ENCODE data around the gene RAD9A. TPM values are rescaled to one million over a fixed set of nuclear protein-coding genes. Genes with fewer than 3 reads are reported as not detected.

RAD9A gene
- total and polyA plus RNA-seq, 9 donors: 3.1 to 51.7 (median 20.3) TPM

DNA sequence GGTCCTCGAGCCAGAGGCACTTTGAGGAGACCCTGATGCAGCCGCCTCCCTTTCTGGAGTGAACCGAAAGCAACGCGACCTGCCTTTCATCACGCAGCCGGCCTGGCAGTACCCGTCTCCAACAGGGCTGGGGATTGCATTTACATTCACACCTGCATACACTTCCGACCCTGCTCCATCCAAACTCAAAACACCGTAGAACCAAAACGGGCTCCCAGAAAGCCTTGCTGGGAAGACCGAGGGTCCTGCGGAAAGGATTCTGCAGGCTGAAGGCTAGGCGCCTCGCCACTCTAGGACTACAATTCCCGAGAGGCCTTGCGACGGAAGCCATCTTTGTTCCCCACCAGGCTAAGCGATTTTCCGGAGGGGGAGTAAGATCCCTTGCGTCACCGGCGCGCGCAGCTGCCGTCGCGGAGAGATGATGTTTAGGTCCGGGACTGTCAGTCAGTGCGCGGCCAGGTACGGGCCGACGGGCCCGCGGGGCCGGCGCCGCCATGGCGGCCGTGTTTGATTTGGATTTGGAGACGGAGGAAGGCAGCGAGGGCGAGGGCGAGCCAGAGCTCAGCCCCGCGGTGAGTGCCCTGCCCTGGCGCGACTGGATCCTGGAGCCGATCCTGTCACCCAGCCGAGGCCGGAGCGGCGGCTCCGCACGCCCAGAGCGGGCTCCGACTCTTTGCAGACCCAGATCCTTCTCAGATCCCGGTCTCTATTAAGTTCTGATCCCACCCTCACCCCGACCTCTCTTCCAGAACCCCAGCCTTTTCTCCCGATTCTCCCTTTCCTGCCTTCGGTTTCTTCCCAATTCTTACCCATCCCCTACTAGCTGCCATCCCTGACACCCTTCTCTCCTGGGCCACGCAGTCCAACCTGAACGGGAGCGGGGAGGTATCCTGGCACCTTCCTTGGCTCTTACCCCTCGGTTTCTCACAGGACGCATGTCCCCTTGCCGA, 36.5 kb downstream of the RAD9A start, which contains the start of gene RPS6KB2:
TSS of gene RPS6KB2 (plus strand) at position 443 of the 950 bp plus-strand sequence. CDS start at position 495, 52 bp downstream.
- no peak for TF ChIP-seq EP300 (IDR thresholded peaks at IDR 0.05)
- peak; percentile 89 for TF ChIP-seq POLR2A (IDR thresholded peaks at IDR 0.05)
- TF ChIP-seq, protein P1, sequence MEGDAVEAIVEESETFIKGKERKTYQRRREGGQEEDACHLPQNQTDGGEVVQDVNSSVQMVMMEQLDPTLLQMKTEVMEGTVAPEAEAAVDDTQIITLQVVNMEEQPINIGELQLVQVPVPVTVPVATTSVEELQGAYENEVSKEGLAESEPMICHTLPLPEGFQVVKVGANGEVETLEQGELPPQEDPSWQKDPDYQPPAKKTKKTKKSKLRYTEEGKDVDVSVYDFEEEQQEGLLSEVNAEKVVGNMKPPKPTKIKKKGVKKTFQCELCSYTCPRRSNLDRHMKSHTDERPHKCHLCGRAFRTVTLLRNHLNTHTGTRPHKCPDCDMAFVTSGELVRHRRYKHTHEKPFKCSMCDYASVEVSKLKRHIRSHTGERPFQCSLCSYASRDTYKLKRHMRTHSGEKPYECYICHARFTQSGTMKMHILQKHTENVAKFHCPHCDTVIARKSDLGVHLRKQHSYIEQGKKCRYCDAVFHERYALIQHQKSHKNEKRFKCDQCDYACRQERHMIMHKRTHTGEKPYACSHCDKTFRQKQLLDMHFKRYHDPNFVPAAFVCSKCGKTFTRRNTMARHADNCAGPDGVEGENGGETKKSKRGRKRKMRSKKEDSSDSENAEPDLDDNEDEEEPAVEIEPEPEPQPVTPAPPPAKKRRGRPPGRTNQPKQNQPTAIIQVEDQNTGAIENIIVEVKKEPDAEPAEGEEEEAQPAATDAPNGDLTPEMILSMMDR (IDR thresholded peaks at IDR 0.05): no peak
- intact Hi-C loops (cut with DNase I): loop anchor here in 1 of 4 donors (5.0 kb wide), 1 partner anchor 154 kb away; the partner anchor contains the start of gene GSTP1
- 0 to 1% (median 1%) methylated on average over 67 to 68 of the region's 68 CpGs for WGBS, 3 donors

DNA sequence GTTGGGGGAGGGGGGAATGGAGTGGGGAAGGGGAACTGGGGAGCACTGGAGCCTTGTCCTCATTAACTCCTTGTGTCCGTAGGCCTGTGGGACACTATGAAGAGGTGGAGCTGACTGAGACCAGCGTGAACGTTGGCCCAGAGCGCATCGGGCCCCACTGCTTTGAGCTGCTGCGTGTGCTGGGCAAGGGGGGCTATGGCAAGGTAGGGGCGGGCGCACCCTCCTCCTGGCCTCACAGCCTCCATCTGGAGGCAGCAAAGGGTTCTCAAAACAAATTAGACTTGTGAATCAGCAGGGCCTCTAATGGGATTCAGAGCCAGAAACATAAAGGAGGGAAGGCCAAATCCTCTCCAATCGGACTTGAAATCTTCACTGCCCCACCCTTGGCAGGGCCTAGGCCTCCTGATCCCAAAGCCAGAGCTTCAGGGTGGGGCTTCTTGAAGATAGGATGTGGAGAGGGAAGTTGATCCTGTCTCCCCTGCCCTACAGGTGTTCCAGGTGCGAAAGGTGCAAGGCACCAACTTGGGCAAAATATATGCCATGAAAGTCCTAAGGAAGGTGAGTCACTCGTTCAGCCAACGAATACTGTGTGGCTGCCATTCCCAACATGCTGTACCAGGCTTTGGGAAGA, 37.4 kb downstream of the RAD9A start:
- 40 to 53% (median 42%) methylated on average over 12 of the region's 12 CpGs for WGBS, 3 donors
- Histone ChIP-seq H3K36me3 (no peaks in the 10 kb centered on the region), H3K4me1 (ENCODE audit: insufficient read depth) (peaks cover 5% of the 10 kb centered on the region), H3K27ac (no peak overlapping the region), H3K27me3 (no peaks in the 10 kb centered on the region), H3K9me3 (no peaks in the 10 kb centered on the region), H3K4me3 (peak overlapping the region; percentile 89)
- intact Hi-C loops (cut with DNase I): loop anchor here in 1 of 4 donors (5.0 kb wide), 1 partner anchor 153 kb away; the partner anchor contains the start of gene GSTP1
- TF ChIP-seq POLR2A (IDR thresholded peaks at IDR 0.05): no peak
- TF ChIP-seq, protein P1 (IDR thresholded peaks at IDR 0.05): no peak
- no peak for TF ChIP-seq EP300 (IDR thresholded peaks at IDR 0.05)
- peak in 2 of 5 donors; percentile 47 to 49 for DNase-seq

More for the DNA sequence above, 36.5 kb downstream of the RAD9A start, which contains the start of gene RPS6KB2:
- Histone ChIP-seq H3K36me3 (no peaks in the 10 kb centered on the region), H3K4me1 (ENCODE audit: insufficient read depth) (peaks cover 5% of the 10 kb centered on the region), H3K27ac (peak within 1 kb of the TSS; percentile 60 to 80), H3K4me3 (peak within 1 kb of the TSS; percentile 89), H3K9me3 (no peaks in the 10 kb centered on the region), H3K27me3 (no peaks in the 10 kb centered on the region)
- peak; percentile 98 to 100 (median 99) for DNase-seq

DNA sequence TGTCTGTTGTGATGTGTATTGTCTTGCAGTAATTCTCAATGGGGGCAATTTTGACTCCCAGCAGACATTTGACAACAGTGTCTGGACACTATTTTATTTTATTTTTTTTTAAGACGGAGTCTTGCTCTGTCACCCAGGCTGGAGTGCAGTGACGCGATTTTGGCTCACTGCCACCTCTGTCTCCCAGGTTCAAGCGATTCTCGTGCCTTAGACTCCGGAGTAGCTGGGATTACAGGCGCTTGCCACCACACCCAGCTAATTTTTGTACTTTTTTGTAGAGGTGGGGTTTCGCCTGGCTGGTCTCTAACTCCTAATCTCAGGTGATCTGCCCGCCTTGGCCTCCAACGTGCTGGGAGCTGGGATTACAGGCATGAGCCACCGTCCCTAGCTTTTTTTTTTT, 37.9 kb downstream of the RAD9A start:
- 77 to 83% (median 79%) methylated on average over 11 of the region's 11 CpGs for WGBS, 3 donors

More for the DNA sequence above, 37.9 kb downstream of the RAD9A start:
- Histone ChIP-seq H3K36me3 (no peaks in the 10 kb centered on the region), H3K9me3 (no peaks in the 10 kb centered on the region), H3K4me1 (ENCODE audit: insufficient read depth) (peaks cover 5% of the 10 kb centered on the region), H3K4me3 (no peak overlapping the region), H3K27ac (no peak overlapping the region), H3K27me3 (no peaks in the 10 kb centered on the region)
- peak in 2 of 5 donors; percentile 42 for DNase-seq
- intact Hi-C loops (cut with DNase I): loop anchor here in 2 of 4 donors (5.0 kb wide), 2 partner anchors 153 to 1292 kb away; partner anchors contain the start of gene GSTP1 (in 1 of the 2)
- TF ChIP-seq EP300 (IDR thresholded peaks at IDR 0.05) (no peak), POLR2A (IDR thresholded peaks at IDR 0.05) (no peak)
- TF ChIP-seq, protein P1 (IDR thresholded peaks at IDR 0.05): no peak

Data from ovary (tissue), 9 donors.